G401 (cell line): Measurements from ENCODE around the gene LRRTM4. TPM values are rescaled to one million over a fixed set of nuclear protein-coding genes. Genes with fewer than 3 reads are reported as not detected.
"Not testable (repeated sequence)": the region's sequence is repeated elsewhere in the genome, so short reads cannot be mapped to it uniquely, and the experiment has no call there.

Source experiments
- DNase-seq: peaks from one replicate; pipeline ENCODE4 v3.0.0-alpha.2; 2015; ENCODE audit warnings: low spot score
- in situ Hi-C: cut with HindIII; loops from 2 replicates; pipeline ENCODE4 v1.10.0; 2016; ENCODE audit warnings: low sequenced_read_pairs, mixed read lengths
- total RNA-seq: library from RNA; depleted of rRNA; stranded (reverse); fragments of >200 nt; shearing (Covaris generic); gene quantifications from 2 replicates; pipeline ENCODE4 v1.2.3, GENCODE V29; 2014

Gene LRRTM4
- total RNA-seq, 1 experiment from 2014 or later: not detected

GRCh38 chr2:76731157-76731556, 791.0 kb downstream of the LRRTM4 start:
- DNase-seq: no peak
- in situ Hi-C loops: no loop called here

- in situ Hi-C loops: no loop called here
- DNase-seq: no peak
Measured at GRCh38 chr2:76730021-76730420, 792.2 kb downstream of the LRRTM4 start.

GRCh38 chr2:76721226-76721625, 801.0 kb downstream of the LRRTM4 start:
- in situ Hi-C loops: no loop called here
- DNase-seq: no peak

- DNase-seq: no peak
- in situ Hi-C loops: no loop called here
Measured at GRCh38 chr2:76713312-76713711, 808.9 kb downstream of the LRRTM4 start.

- DNase-seq: no peak
- in situ Hi-C loops: no loop called here
Measured at GRCh38 chr2:76711490-76711889, 810.7 kb downstream of the LRRTM4 start.

GRCh38 chr2:76700894-76701293, 821.3 kb downstream of the LRRTM4 start:
- DNase-seq: no peak
- in situ Hi-C loops: no loop called here

- in situ Hi-C loops: not testable (repeated sequence)
Measured at GRCh38 chr2:76697998-76698713, 824.0 kb downstream of the LRRTM4 start.

More at GRCh38 chr2:76697998-76698713, 824.0 kb downstream of the LRRTM4 start:
- DNase-seq: not testable (repeated sequence)
